GM19397 (cell line): ENCODE results near the gene ARHGEF4.
"Not testable (repeated sequence)": the region's sequence is repeated elsewhere in the genome, so short reads cannot be mapped to it uniquely, and the experiment has no call there.

ENCODE experiments used
- ATAC-seq: cut with Tn5 transposase; IDR thresholded peaks from one replicate; pipeline ENCODE4 v1.9.1; 2021; ENCODE audit warnings: mild to moderate bottlenecking, moderate library complexity; ENCODE audit not compliant: unreplicated experiment

ARHGEF4 gene

GRCh38 chr2:130882111-130882690, 45.5 kb downstream of the ARHGEF4 start:
- ATAC-seq = no peak

- no peak for ATAC-seq
Observed at GRCh38 chr2:130882991-130883390, 46.3 kb downstream of the ARHGEF4 start.

GRCh38 chr2:130883496-130883895, 46.8 kb downstream of the ARHGEF4 start:
- no peak for ATAC-seq

GRCh38 chr2:130884013-130884412, 47.3 kb downstream of the ARHGEF4 start:
- ATAC-seq = no peak

- no peak for ATAC-seq
Observed at GRCh38 chr2:130884503-130884902, 47.8 kb downstream of the ARHGEF4 start.

- no peak for ATAC-seq
Observed at GRCh38 chr2:130887643-130888042, 50.9 kb downstream of the ARHGEF4 start.

- no peak for ATAC-seq
Observed at GRCh38 chr2:130890941-130891669, 54.4 kb downstream of the ARHGEF4 start.

- ATAC-seq = no peak
Observed at GRCh38 chr2:130891966-130892365, 55.3 kb downstream of the ARHGEF4 start.

GRCh38 chr2:130892793-130893785, 56.4 kb downstream of the ARHGEF4 start:
- ATAC-seq = no peak

- no peak for ATAC-seq
Observed at GRCh38 chr2:130894326-130894942, 57.7 kb downstream of the ARHGEF4 start.

GRCh38 chr2:130896813-130897212, 60.1 kb downstream of the ARHGEF4 start:
- no peak for ATAC-seq

GRCh38 chr2:130898553-130898952, 61.8 kb downstream of the ARHGEF4 start:
- no peak for ATAC-seq

GRCh38 chr2:130899306-130899705, 62.6 kb downstream of the ARHGEF4 start:
- ATAC-seq = no peak

- no peak for ATAC-seq
Observed at GRCh38 chr2:130901061-130901460, 64.3 kb downstream of the ARHGEF4 start.

- ATAC-seq = not testable (repeated sequence)
Observed at GRCh38 chr2:130901626-130902025, 64.9 kb downstream of the ARHGEF4 start.

- no peak for ATAC-seq
Observed at GRCh38 chr2:130908832-130909231, 72.1 kb downstream of the ARHGEF4 start.

GRCh38 chr2:130910931-130911330, 74.2 kb downstream of the ARHGEF4 start:
- ATAC-seq = no peak

GRCh38 chr2:130911482-130911881, 74.8 kb downstream of the ARHGEF4 start:
- ATAC-seq = no peak

- no peak for ATAC-seq
Observed at GRCh38 chr2:130911996-130912395, 75.3 kb downstream of the ARHGEF4 start.

- ATAC-seq = no peak
Observed at GRCh38 chr2:130912471-130912870, 75.8 kb downstream of the ARHGEF4 start.

GRCh38 chr2:130913891-130914290, 77.2 kb downstream of the ARHGEF4 start:
- no peak for ATAC-seq
